Stomach smooth muscle (tissue), 2 donors: ENCODE results near the gene CSNK1A1.

Experiments
- H3K27ac ChIP-seq: one replicate; pipeline ENCODE4 v1.7.0; 2013; ENCODE audit warnings: mild to moderate bottlenecking, low read length, inconsistent platforms
- H3K27me3 ChIP-seq, 2 donors: one replicate each; pipeline ENCODE4 v1.7.0; 2013; ENCODE audit warnings: low read length in 2 of 2; ENCODE audit not compliant: insufficient read depth in 2 of 2, control insufficient read depth in 1 of 2
- H3K36me3 ChIP-seq, 2 donors: one replicate each; pipeline ENCODE4 v1.7.0; 2013; ENCODE audit warnings: low read length in 2 of 2; ENCODE audit not compliant: control insufficient read depth in 2 of 2, insufficient read depth in 2 of 2
- H3K4me1 ChIP-seq: one replicate; pipeline ENCODE4 v1.7.0; 2013; ENCODE audit warnings: low read length; ENCODE audit not compliant: control insufficient read depth, insufficient read depth
- H3K4me3 ChIP-seq, 2 donors: one replicate each; pipeline ENCODE4 v1.7.0; 2013; ENCODE audit warnings: low read length in 2 of 2
- H3K9ac ChIP-seq, 2 donors: one replicate each; pipeline ENCODE4 v1.7.0; 2013; ENCODE audit warnings: low read length in 2 of 2, mild to moderate bottlenecking in 1 of 2
- H3K9me3 ChIP-seq, 2 donors: one replicate each; pipeline ENCODE4 v1.7.0; 2013; ENCODE audit warnings: low read length in 2 of 2; ENCODE audit not compliant: control insufficient read depth in 2 of 2
- donor health status: healthy.
- donor health status: Pancreatic carcinoma.

The CSNK1A1 gene

GRCh38 chr5:149532413-149532812 lies 18.8 kb downstream of the CSNK1A1 start:
- Histone ChIP-seq H3K4me3 (no peak overlapping the region), H3K36me3 (peaks cover 7% of the 10 kb centered on the region in 2 donors), H3K27ac (no peak overlapping the region), H3K27me3 (no peaks in the 10 kb centered on the region), H3K9me3 (no peaks in the 10 kb centered on the region), H3K4me1 (peaks cover 14% of the 10 kb centered on the region), H3K9ac (no peak overlapping the region)

GRCh38 chr5:149529463-149529862 lies 21.8 kb downstream of the CSNK1A1 start:
- Histone ChIP-seq H3K9me3 (no peaks in the 10 kb centered on the region), H3K4me3 (no peak overlapping the region), H3K9ac (no peak overlapping the region), H3K27ac (no peak overlapping the region), H3K36me3 (peaks cover under 1 to 2% of the 10 kb centered on the region in 2 donors), H3K4me1 (peaks cover 18% of the 10 kb centered on the region), H3K27me3 (no peaks in the 10 kb centered on the region)

GRCh38 chr5:149528281-149529060 lies 22.8 kb downstream of the CSNK1A1 start:
- H3K4me1 ChIP-seq = peaks cover 18% of the 10 kb centered on the region
- peak overlapping the region in 1 of 2 donors; percentile 7 for H3K4me3 ChIP-seq
- H3K27me3 ChIP-seq = no peaks in the 10 kb centered on the region
- H3K9ac ChIP-seq = peak overlapping the region in 1 of 2 donors; percentile 17
- H3K36me3 ChIP-seq = peaks cover 0 to 6% of the 10 kb centered on the region in 2 donors
- H3K9me3 ChIP-seq = no peaks in the 10 kb centered on the region
- no peak overlapping the region for H3K27ac ChIP-seq

GRCh38 chr5:149526845-149527590 lies 24.2 kb downstream of the CSNK1A1 start:
- Histone ChIP-seq H3K36me3 (peaks cover 6 to 10% of the 10 kb centered on the region in 2 donors), H3K4me1 (peaks cover 18% of the 10 kb centered on the region), H3K27me3 (no peaks in the 10 kb centered on the region), H3K4me3 (no peak overlapping the region), H3K9me3 (no peaks in the 10 kb centered on the region), H3K27ac (no peak overlapping the region), H3K9ac (no peak overlapping the region)

- Histone ChIP-seq H3K27me3 (no peaks in the 10 kb centered on the region), H3K4me1 (peaks cover 21% of the 10 kb centered on the region), H3K4me3 (no peak overlapping the region), H3K9ac (no peak overlapping the region), H3K27ac (no peak overlapping the region), H3K9me3 (no peaks in the 10 kb centered on the region), H3K36me3 (peaks cover 6 to 18% of the 10 kb centered on the region in 2 donors)
Measured at GRCh38 chr5:149521739-149522685, 29.2 kb downstream of the CSNK1A1 start.

GRCh38 chr5:149519601-149520000 lies 31.6 kb downstream of the CSNK1A1 start:
- Histone ChIP-seq H3K27ac (no peak overlapping the region), H3K9ac (no peak overlapping the region), H3K36me3 (peaks cover 6 to 18% of the 10 kb centered on the region in 2 donors), H3K4me3 (peak overlapping the region in 1 of 2 donors; percentile 10), H3K9me3 (no peaks in the 10 kb centered on the region), H3K4me1 (peaks cover 13% of the 10 kb centered on the region), H3K27me3 (no peaks in the 10 kb centered on the region)

- H3K4me1 ChIP-seq = peaks cover 13% of the 10 kb centered on the region
- no peak overlapping the region for H3K27ac ChIP-seq
- peaks cover 6 to 13% of the 10 kb centered on the region in 2 donors for H3K36me3 ChIP-seq
Measured at GRCh38 chr5:149518620-149519019, 32.6 kb downstream of the CSNK1A1 start.

GRCh38 chr5:149517461-149518122 lies 33.6 kb downstream of the CSNK1A1 start:
- H3K4me3 ChIP-seq = peak overlapping the region in 1 of 2 donors; percentile 42
- no peaks in the 10 kb centered on the region for H3K27me3 ChIP-seq
- peaks cover 3 to 8% of the 10 kb centered on the region in 2 donors for H3K36me3 ChIP-seq
- no peak overlapping the region for H3K27ac ChIP-seq
- no peaks in the 10 kb centered on the region for H3K9me3 ChIP-seq
- peaks cover 13% of the 10 kb centered on the region for H3K4me1 ChIP-seq
- peak overlapping the region in 1 of 2 donors; percentile 20 for H3K9ac ChIP-seq

More at GRCh38 chr5:149518620-149519019, 32.6 kb downstream of the CSNK1A1 start:
- Histone ChIP-seq H3K9me3 (no peaks in the 10 kb centered on the region), H3K9ac (peak overlapping the region in 1 of 2 donors; percentile 17), H3K4me3 (no peak overlapping the region), H3K27me3 (no peaks in the 10 kb centered on the region)

GRCh38 chr5:149514512-149514911 lies 36.7 kb downstream of the CSNK1A1 start:
- no peak overlapping the region for H3K4me3 ChIP-seq
- H3K9ac ChIP-seq = no peak overlapping the region
- H3K27ac ChIP-seq = no peak overlapping the region
- H3K27me3 ChIP-seq = no peaks in the 10 kb centered on the region
- H3K9me3 ChIP-seq = no peaks in the 10 kb centered on the region
- peaks cover 13% of the 10 kb centered on the region for H3K4me1 ChIP-seq
- peaks cover 11 to 19% of the 10 kb centered on the region in 2 donors for H3K36me3 ChIP-seq
